NB4 (cell line): ENCODE data around the gene ALDH1A2.

Experiments used
- DNase-seq: peaks from one replicate; pipeline ENCODE4 v3.0.0; 2010; ENCODE audit warnings: low read depth
- H3K4me3 ChIP-seq: one replicate; pipeline ENCODE4 v1.5.1; 2011; ENCODE audit warnings: mild to moderate bottlenecking, low read depth, low read length, moderate library complexity
- MYC ChIP-seq: IDR thresholded peaks from 2 replicates; pipeline ENCODE4 v1.6.1; 2011; ENCODE audit warnings: low read depth, low read length
- POLR2A ChIP-seq: IDR thresholded peaks from 2 replicates; pipeline ENCODE4 v1.6.1; 2011; ENCODE audit warnings: mild to moderate bottlenecking; ENCODE audit not compliant: insufficient read length; ENCODE audit errors: extremely low read depth
- TF ChIP-seq, protein P1 (sequence below): IDR thresholded peaks from one replicate; pipeline ENCODE4 v1.5.1; 2012; ENCODE audit warnings: low read depth, low read length
- TF ChIP-seq, protein P2 (sequence below): IDR thresholded peaks from 2 replicates; pipeline ENCODE4 v1.6.1; 2011; ENCODE audit warnings: low read depth, low read length

The ALDH1A2 gene

DNA sequence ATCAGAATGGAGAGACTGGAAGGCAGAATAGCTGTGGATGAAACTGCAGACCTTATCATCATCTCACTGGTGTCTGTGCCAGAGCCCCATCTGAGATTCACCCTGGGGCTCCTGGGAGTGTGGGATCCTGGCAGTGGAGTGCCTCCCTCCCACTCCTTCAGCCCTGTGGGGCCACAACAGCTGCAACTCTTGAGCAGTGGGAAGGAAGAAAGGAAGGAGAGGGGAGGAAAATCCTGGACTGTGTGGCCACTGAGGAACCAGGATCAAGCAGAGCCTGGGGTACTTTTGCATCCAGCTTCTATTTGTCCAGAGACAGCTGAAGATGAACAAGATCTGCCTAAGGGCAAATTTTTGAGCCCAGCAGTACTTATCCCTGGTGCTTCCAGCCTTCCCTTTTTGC, 13.1 kb upstream of the ALDH1A2 start:
- TF ChIP-seq, protein P1, sequence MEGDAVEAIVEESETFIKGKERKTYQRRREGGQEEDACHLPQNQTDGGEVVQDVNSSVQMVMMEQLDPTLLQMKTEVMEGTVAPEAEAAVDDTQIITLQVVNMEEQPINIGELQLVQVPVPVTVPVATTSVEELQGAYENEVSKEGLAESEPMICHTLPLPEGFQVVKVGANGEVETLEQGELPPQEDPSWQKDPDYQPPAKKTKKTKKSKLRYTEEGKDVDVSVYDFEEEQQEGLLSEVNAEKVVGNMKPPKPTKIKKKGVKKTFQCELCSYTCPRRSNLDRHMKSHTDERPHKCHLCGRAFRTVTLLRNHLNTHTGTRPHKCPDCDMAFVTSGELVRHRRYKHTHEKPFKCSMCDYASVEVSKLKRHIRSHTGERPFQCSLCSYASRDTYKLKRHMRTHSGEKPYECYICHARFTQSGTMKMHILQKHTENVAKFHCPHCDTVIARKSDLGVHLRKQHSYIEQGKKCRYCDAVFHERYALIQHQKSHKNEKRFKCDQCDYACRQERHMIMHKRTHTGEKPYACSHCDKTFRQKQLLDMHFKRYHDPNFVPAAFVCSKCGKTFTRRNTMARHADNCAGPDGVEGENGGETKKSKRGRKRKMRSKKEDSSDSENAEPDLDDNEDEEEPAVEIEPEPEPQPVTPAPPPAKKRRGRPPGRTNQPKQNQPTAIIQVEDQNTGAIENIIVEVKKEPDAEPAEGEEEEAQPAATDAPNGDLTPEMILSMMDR, result no peak
- TF ChIP-seq, protein P2, sequence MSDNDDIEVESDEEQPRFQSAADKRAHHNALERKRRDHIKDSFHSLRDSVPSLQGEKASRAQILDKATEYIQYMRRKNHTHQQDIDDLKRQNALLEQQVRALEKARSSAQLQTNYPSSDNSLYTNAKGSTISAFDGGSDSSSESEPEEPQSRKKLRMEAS, result no peak
- no peak for TF ChIP-seq MYC
- no peak for TF ChIP-seq POLR2A
- no peak overlapping the region for H3K4me3 ChIP-seq
- no peak for DNase-seq

DNA sequence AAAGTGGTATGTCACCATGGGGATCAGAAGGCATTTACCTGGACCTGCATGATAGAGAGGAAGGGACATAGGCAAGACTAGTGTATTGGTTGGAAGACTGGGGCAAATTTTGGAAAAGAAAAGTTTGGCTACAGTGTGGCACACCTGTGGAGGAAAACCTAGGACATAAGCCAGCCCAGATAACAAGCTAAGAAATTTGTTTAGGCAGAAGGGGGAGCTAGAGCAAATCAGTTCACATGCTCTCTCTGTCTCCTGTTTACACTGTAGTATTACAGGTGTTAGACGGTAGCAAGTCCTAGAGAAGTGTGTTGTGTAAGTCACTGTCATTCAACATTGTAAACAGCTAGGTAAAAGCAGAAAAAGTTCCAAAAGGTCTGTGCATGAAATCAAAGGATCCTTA, 11.9 kb upstream of the ALDH1A2 start:
- H3K4me3 ChIP-seq, result no peak overlapping the region
- DNase-seq, result no peak
- TF ChIP-seq, protein P1, result no peak
- TF ChIP-seq, protein P2, result no peak
- no peak for TF ChIP-seq POLR2A

DNA sequence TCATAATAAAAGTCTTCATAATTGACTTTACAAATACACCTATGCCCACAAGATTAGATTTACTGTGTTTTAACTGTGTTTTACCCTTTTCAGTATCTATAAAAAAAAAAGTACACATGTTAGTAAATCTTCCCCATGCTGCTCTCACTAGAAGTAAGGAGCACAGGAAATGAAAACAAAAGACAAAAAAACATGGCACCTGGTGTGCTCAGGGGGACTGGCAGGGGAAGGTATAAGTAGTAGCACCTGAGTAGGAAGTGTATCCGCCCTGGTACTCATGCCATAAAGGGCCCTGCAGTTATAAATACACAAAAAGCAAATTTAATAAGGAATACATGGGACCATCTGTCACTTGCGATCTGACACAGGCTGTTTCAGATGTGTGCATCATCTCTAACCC, 8.9 kb upstream of the ALDH1A2 start:
- H3K4me3 ChIP-seq, result no peak overlapping the region
- DNase-seq, result no peak
- TF ChIP-seq, protein P1, result no peak
- TF ChIP-seq POLR2A (no peak), MYC (no peak)

DNA sequence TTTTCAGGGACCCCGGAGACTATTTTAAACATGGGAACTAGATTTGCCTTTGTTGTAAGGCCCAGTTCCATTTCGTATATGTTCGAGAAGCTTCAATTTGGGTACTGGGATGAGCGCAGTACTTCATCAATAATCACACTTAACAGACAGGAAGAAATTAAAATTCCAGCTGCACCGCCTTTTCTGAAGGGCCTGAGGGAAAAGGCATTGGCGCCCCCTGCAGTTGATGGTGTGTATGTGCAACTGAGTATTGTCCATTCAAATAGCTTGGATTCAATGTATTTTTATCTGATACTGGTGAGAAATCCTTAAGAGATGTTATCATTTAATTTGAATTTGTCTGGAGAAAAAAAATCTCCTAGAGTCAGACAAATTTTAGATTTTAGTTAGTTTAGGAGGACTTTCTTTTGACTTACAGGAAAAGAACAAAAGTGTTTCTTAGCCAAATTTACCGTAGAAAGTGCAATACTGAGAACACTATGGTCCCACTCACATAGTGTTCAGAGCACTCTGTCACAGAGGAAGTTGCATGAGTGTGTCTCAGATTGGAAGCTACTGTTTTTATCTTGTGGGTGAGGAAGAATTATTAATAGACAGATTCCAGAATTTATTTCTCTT, 5.4 kb upstream of the ALDH1A2 start:
- TF ChIP-seq, protein P1, result peak; percentile 83
- no peak for TF ChIP-seq MYC
- no peak overlapping the region for H3K4me3 ChIP-seq
- DNase-seq, result peak; percentile 65

DNA sequence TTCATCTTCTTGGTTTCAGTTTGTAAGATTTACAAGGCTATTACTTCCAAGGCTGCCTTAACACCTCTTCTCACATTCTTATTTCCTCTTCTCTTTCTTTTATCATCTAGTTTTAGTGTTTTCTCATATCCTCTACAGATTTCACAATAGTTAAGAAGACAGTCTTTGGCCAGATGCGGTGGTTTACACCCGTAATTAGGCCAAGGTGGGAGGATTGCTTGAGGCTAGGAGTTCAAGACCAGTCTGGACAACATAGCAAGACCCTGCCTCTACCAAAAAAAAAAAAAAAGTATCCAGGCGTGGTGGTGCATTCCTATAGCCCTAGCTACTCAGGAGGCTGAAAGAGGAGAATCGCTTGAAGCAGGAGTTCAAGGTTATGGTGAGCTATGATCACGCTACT, 3.5 kb upstream of the ALDH1A2 start:
- DNase-seq, result peak; percentile 4
- H3K4me3 ChIP-seq, result no peak overlapping the region
- TF ChIP-seq, protein P2, result no peak
- no peak for TF ChIP-seq POLR2A
- TF ChIP-seq MYC, result no peak
- TF ChIP-seq, protein P1, result no peak
